ENCODE data around the gene IPMK. TPM values are rescaled to one million over a fixed set of nuclear protein-coding genes. Genes with fewer than 3 reads are reported as not detected.

Gene IPMK
- total RNA-seq, 2 experiments from 2014 or later = 5.6 to 9.5 TPM

DNA sequence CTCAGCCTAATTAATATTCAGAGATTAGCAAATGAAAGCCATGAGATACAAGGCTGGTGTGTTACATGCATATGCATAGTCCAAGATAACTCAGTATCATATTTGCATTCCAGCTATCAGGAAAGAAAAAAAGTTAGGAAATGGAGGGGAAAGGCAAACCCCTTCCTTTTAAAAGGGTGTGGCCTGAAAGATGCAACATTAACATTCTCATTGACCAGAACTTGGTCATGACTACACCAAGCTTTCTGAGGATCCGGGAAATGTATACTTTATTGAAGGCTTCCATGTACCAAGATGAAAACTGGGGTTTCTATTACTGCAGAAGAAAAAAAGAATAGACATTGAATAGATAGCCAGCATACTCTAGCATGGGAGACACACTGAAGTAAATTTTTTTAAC, 96.5 kb downstream of the IPMK start:
- Histone ChIP-seq H3K79me2 (ENCODE audit: insufficient read depth, low read depth, low read length) (no peaks in the 10 kb centered on the region), H3K27ac (ENCODE audit: low read depth, low read length, poor library complexity, severe bottlenecking) (no peak overlapping the region), H3K4me2 (ENCODE audit: low read length) (no peak overlapping the region), H3K4me1 (ENCODE audit: insufficient read depth, low read length, poor library complexity, severe bottlenecking) (no peaks in the 10 kb centered on the region), H3K36me3 (ENCODE audit: insufficient read depth, low read length) (no peaks in the 10 kb centered on the region), H4K20me1 (ENCODE audit: insufficient read depth, low read length) (no peaks in the 10 kb centered on the region), H3K9me2 (ENCODE audit: insufficient read depth, low read length) (no peaks in the 10 kb centered on the region), H2AFZ (ENCODE audit: low read length) (no peak overlapping the region), H3K9me3 (ENCODE audit: low read length) (no peaks in the 10 kb centered on the region), H3K4me3 (ENCODE audit: low read depth, low read length, poor library complexity, severe bottlenecking) (no peak overlapping the region)
- DNase-seq (ENCODE audit: low spot score) = no peak
- TF ChIP-seq, protein P1, sequence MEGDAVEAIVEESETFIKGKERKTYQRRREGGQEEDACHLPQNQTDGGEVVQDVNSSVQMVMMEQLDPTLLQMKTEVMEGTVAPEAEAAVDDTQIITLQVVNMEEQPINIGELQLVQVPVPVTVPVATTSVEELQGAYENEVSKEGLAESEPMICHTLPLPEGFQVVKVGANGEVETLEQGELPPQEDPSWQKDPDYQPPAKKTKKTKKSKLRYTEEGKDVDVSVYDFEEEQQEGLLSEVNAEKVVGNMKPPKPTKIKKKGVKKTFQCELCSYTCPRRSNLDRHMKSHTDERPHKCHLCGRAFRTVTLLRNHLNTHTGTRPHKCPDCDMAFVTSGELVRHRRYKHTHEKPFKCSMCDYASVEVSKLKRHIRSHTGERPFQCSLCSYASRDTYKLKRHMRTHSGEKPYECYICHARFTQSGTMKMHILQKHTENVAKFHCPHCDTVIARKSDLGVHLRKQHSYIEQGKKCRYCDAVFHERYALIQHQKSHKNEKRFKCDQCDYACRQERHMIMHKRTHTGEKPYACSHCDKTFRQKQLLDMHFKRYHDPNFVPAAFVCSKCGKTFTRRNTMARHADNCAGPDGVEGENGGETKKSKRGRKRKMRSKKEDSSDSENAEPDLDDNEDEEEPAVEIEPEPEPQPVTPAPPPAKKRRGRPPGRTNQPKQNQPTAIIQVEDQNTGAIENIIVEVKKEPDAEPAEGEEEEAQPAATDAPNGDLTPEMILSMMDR (conservative IDR thresholded peaks at IDR 0.05; ENCODE audit: low read length) = no peak
- no peak for TF ChIP-seq EZH2phosphoT487 (IDR thresholded peaks at IDR 0.05; ENCODE audit: borderline replicate concordance, low read depth, low read length)
- intact Hi-C loops (cut with micrococcal nuclease; ENCODE audit: unreplicated experiment) = loop anchor here (10.0 kb wide), 1 partner anchor 214 kb away; the partner anchor contains the start of gene TFAM
- BruUV-seq (replicated peaks) = no TSS peak
- CTCF ChIA-PET (ENCODE audit: unreplicated experiment) = no interaction called here
- POLR2A ChIA-PET = interaction anchor here (0.5 to 1.4 kb wide), 4 partner anchors 18 to 1261 kb away, joined by 3 to 4 read pairs (median 3); no protein-coding TSS in a partner anchor

GRCh38 chr10:58164517-58164916, 103.2 kb downstream of the IPMK start:
- H3K36me3 ChIP-seq (ENCODE audit: insufficient read depth, low read length) = no peaks in the 10 kb centered on the region
- no peak for DNase-seq (ENCODE audit: low spot score)
- no peak overlapping the region for H3K4me3 ChIP-seq (ENCODE audit: low read depth, low read length, poor library complexity, severe bottlenecking)
- BruUV-seq (replicated peaks) = no TSS peak
- H3K4me1 ChIP-seq (ENCODE audit: insufficient read depth, low read length, poor library complexity, severe bottlenecking) = no peaks in the 10 kb centered on the region
- H3K9me3 ChIP-seq (ENCODE audit: low read length) = no peaks in the 10 kb centered on the region
- ChIA-PET CTCF (ENCODE audit: unreplicated experiment) (no interaction called here), POLR2A (no interaction called here)
- H3K27ac ChIP-seq (ENCODE audit: low read depth, low read length, poor library complexity, severe bottlenecking) = no peak overlapping the region
- H4K20me1 ChIP-seq (ENCODE audit: insufficient read depth, low read length) = no peaks in the 10 kb centered on the region
- intact Hi-C loops (cut with micrococcal nuclease; ENCODE audit: unreplicated experiment) = no loop called here
- H3K9me2 ChIP-seq (ENCODE audit: insufficient read depth, low read length) = no peaks in the 10 kb centered on the region
- no peak overlapping the region for H2AFZ ChIP-seq (ENCODE audit: low read length)
- H3K79me2 ChIP-seq (ENCODE audit: insufficient read depth, low read depth, low read length) = no peaks in the 10 kb centered on the region
- TF ChIP-seq, protein P1 (conservative IDR thresholded peaks at IDR 0.05; ENCODE audit: low read length) = no peak
- no peak for TF ChIP-seq EZH2phosphoT487 (IDR thresholded peaks at IDR 0.05; ENCODE audit: borderline replicate concordance, low read depth, low read length)
- H3K4me2 ChIP-seq (ENCODE audit: low read length) = no peak overlapping the region

GRCh38 chr10:58158806-58159205, 108.9 kb downstream of the IPMK start:
- H3K36me3 ChIP-seq (ENCODE audit: insufficient read depth, low read length) = no peaks in the 10 kb centered on the region
- H3K4me3 ChIP-seq (ENCODE audit: low read depth, low read length, poor library complexity, severe bottlenecking) = no peak overlapping the region
- no peaks in the 10 kb centered on the region for H3K4me1 ChIP-seq (ENCODE audit: insufficient read depth, low read length, poor library complexity, severe bottlenecking)
- intact Hi-C loops (cut with micrococcal nuclease; ENCODE audit: unreplicated experiment) = no loop called here
- no peaks in the 10 kb centered on the region for H3K9me3 ChIP-seq (ENCODE audit: low read length)
- no peaks in the 10 kb centered on the region for H3K9me2 ChIP-seq (ENCODE audit: insufficient read depth, low read length)
- H3K79me2 ChIP-seq (ENCODE audit: insufficient read depth, low read depth, low read length) = no peaks in the 10 kb centered on the region
- TF ChIP-seq, protein P1 (conservative IDR thresholded peaks at IDR 0.05; ENCODE audit: low read length) = no peak
- TF ChIP-seq EZH2phosphoT487 (IDR thresholded peaks at IDR 0.05; ENCODE audit: borderline replicate concordance, low read depth, low read length) = no peak
- ChIA-PET POLR2A (no interaction called here), CTCF (ENCODE audit: unreplicated experiment) (no interaction called here)
- no peak overlapping the region for H2AFZ ChIP-seq (ENCODE audit: low read length)
- H4K20me1 ChIP-seq (ENCODE audit: insufficient read depth, low read length) = no peaks in the 10 kb centered on the region
- BruUV-seq (replicated peaks) = no TSS peak
- no peak overlapping the region for H3K27ac ChIP-seq (ENCODE audit: low read depth, low read length, poor library complexity, severe bottlenecking)
- DNase-seq (ENCODE audit: low spot score) = no peak
- H3K4me2 ChIP-seq (ENCODE audit: low read length) = no peak overlapping the region
